Fibroblast of pulmonary artery (primary cell): ENCODE measurements around the gene TMOD4.

Experiments used
- DNase-seq: peaks from one replicate; pipeline ENCODE4 v3.0.0-alpha.2; 2010; ENCODE audit warnings: low read depth
- H3K4me3 ChIP-seq: replicated peaks from 2 replicates; pipeline ENCODE4 v1.5.1; 2011; ENCODE audit warnings: low read depth, mild to moderate bottlenecking, control low read depth, low read length, moderate library complexity
- CTCF ChIP-seq: IDR thresholded peaks from 2 replicates; pipeline ENCODE4 v1.5.1; 2011; ENCODE audit warnings: mild to moderate bottlenecking, control low read depth, low read length, inconsistent platforms; ENCODE audit errors: missing control alignments

TMOD4 gene

GRCh38 chr1:151159373-151159772 lies 16.4 kb downstream of the TMOD4 start:
- TF ChIP-seq CTCF = no peak
- no peak for DNase-seq
- no peak overlapping the region for H3K4me3 ChIP-seq

GRCh38 chr1:151158751-151159251 lies 17.0 kb downstream of the TMOD4 start:
- no peak for TF ChIP-seq CTCF
- no peak for DNase-seq
- H3K4me3 ChIP-seq = no peak overlapping the region

GRCh38 chr1:151158326-151158725 lies 17.5 kb downstream of the TMOD4 start:
- no peak overlapping the region for H3K4me3 ChIP-seq
- no peak for DNase-seq
- no peak for TF ChIP-seq CTCF

GRCh38 chr1:151157067-151157531 lies 18.7 kb downstream of the TMOD4 start:
- TF ChIP-seq CTCF = no peak
- DNase-seq = no peak
- H3K4me3 ChIP-seq = no peak overlapping the region

GRCh38 chr1:151156515-151156819 lies 19.3 kb downstream of the TMOD4 start, which contains the start of gene TNFAIP8L2:
TNFAIP8L2 (plus strand) TSS chr1:151156649; CDS start chr1:151158698, 2,049 bp downstream.
- no peak within 1 kb of the TSS for H3K4me3 ChIP-seq
- no peak for DNase-seq
- no peak for TF ChIP-seq CTCF

GRCh38 chr1:151147665-151148064 lies 28.1 kb downstream of the TMOD4 start:
- no peak for TF ChIP-seq CTCF
- no peak overlapping the region for H3K4me3 ChIP-seq
- no peak for DNase-seq

GRCh38 chr1:151147132-151147503 lies 28.7 kb downstream of the TMOD4 start:
- no peak for TF ChIP-seq CTCF
- DNase-seq = peak; percentile 61
- peak overlapping the region; percentile 71 for H3K4me3 ChIP-seq
